ENCODE measurements around the gene ZBTB17. TPM values are rescaled to one million over a fixed set of nuclear protein-coding genes. Genes with fewer than 3 reads are reported as not detected.

ZBTB17 gene
- total RNA-seq (2021) (17.4 and 24.2 TPM in 2 replicates), Bru-seq, nascent RNA (percentile 69 among the genes with signal in this experiment), BruChase-seq, experiment 1, labeled RNA remaining after a 2-hour chase (percentile 57 among the genes with signal in this experiment), BruChase-seq, experiment 2, labeled RNA remaining after a 6-hour chase (percentile 52 among the genes with signal in this experiment)
- long read RNA-seq, transcript ZBTB17-202 (16 exons, 2,745 nt), result major isoform, 7 of 16 reads
- long read RNA-seq, partial matches to known transcripts, result 3 of 16 reads
- long read RNA-seq, other reads (novel, unspliced or antisense), result 5 of 16 reads

- H3K4me2 ChIP-seq, result peak within 1 kb of the TSS; percentile 93
- no peaks in the 10 kb centered on the region for H3F3A ChIP-seq (ENCODE audit: insufficient read depth, low read depth)
- H3K4me1 ChIP-seq (replicated peaks; ENCODE audit: insufficient read depth), result peaks cover 6% of the 10 kb centered on the region
- H3K27ac ChIP-seq, result no peak within 1 kb of the TSS
- peaks cover 13% of the 10 kb centered on the region for H3K79me2 ChIP-seq (ENCODE audit: low read depth)
- H3K36me3 ChIP-seq (ENCODE audit: low read depth), result no peaks in the 10 kb centered on the region
- H2AFZ ChIP-seq, result peak within 1 kb of the TSS; percentile 87
- no peaks in the 10 kb centered on the region for H3K9me2 ChIP-seq (ENCODE audit: insufficient read depth)
- ChIA-PET CTCF (no interaction called here), POLR2A (ENCODE audit: unreplicated experiment) (interaction anchor here (0.6 kb wide), 1 partner anchor 20 kb away, joined by 6 read pairs; no protein-coding TSS in a partner anchor)
- no TSS peak for BruUV-seq (replicated peaks)
- H3K4me3 ChIP-seq, result peak within 1 kb of the TSS; percentile 97
- intact Hi-C loops (cut with micrococcal nuclease; ENCODE audit: unreplicated experiment), result no loop called here
- no peaks in the 10 kb centered on the region for H4K20me1 ChIP-seq (ENCODE audit: insufficient read depth)
- DNase-seq, result peak; percentile 70 to 89
- no peaks in the 10 kb centered on the region for H3K27me3 ChIP-seq (ENCODE audit: insufficient read depth, low read depth)
- no peaks in the 10 kb centered on the region for H3K9me3 ChIP-seq (ENCODE audit: insufficient read depth, low read depth)
- no peak for TF ChIP-seq EZH2 (IDR thresholded peaks at IDR 0.05; ENCODE audit: low read depth)
- no peak for TF ChIP-seq CTCF (conservative IDR thresholded peaks at IDR 0.05)
Measured at GRCh38 chr1:15975805-15976680, at the start of gene ZBTB17. ZBTB17 (minus strand) TSS chr1:15976101; CDS start chr1:15948495, 27,606 bp downstream.

- no peak overlapping the region for H2AFZ ChIP-seq
- intact Hi-C loops (cut with micrococcal nuclease; ENCODE audit: unreplicated experiment), result no loop called here
- no peaks in the 10 kb centered on the region for H3K9me2 ChIP-seq (ENCODE audit: insufficient read depth)
- H3K79me2 ChIP-seq (ENCODE audit: low read depth), result no peaks in the 10 kb centered on the region
- ChIA-PET CTCF (no interaction called here), POLR2A (ENCODE audit: unreplicated experiment) (no interaction called here)
- H3K27ac ChIP-seq, result no peak overlapping the region
- H3F3A ChIP-seq (ENCODE audit: insufficient read depth, low read depth), result 0 out of 2 replicates have a peak, but pooled peaks cover 3% of the 10 kb centered on the region
- H3K27me3 ChIP-seq (ENCODE audit: insufficient read depth, low read depth), result no peaks in the 10 kb centered on the region
- no peaks in the 10 kb centered on the region for H4K20me1 ChIP-seq (ENCODE audit: insufficient read depth)
- H3K36me3 ChIP-seq (ENCODE audit: low read depth), result no peaks in the 10 kb centered on the region
- BruUV-seq (replicated peaks), result no TSS peak
- TF ChIP-seq EZH2 (IDR thresholded peaks at IDR 0.05; ENCODE audit: low read depth) (no peak), CTCF (conservative IDR thresholded peaks at IDR 0.05) (no peak)
- H3K4me1 ChIP-seq (replicated peaks; ENCODE audit: insufficient read depth), result no peaks in the 10 kb centered on the region
- no peak for DNase-seq
- H3K4me2 ChIP-seq, result no peak overlapping the region
- no peak overlapping the region for H3K4me3 ChIP-seq
- H3K9me3 ChIP-seq (ENCODE audit: insufficient read depth, low read depth), result no peaks in the 10 kb centered on the region
Measured at GRCh38 chr1:16023050-16023653, 47.3 kb upstream of the ZBTB17 start.

DNA sequence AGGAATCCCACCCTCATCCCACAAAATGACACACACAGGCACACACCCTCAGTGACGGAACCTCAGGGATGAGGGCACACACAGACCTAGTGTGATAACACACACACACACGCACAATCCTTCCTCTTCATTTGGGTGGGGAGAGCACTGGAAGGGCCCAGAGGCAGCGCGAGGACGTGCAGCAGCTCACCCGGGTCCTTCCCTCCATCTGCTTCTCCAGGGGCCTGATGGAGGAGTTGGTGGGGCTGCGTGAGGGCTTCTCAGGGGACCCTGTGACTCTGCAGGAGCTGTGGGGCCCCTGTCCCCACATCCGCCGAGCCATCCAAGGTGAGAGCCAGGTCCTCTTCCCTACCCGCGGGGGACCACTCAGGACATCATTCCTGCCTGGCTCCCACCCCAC is 46.5 kb upstream of the ZBTB17 start:
- ChIA-PET CTCF (no interaction called here), POLR2A (ENCODE audit: unreplicated experiment) (no interaction called here)
- H3K27me3 ChIP-seq (ENCODE audit: insufficient read depth, low read depth), result no peaks in the 10 kb centered on the region
- H3K36me3 ChIP-seq (ENCODE audit: low read depth), result no peaks in the 10 kb centered on the region
- intact Hi-C loops (cut with micrococcal nuclease; ENCODE audit: unreplicated experiment), result no loop called here
- TF ChIP-seq EZH2 (IDR thresholded peaks at IDR 0.05; ENCODE audit: low read depth), result no peak
- TF ChIP-seq CTCF (conservative IDR thresholded peaks at IDR 0.05), result no peak
- H3K4me1 ChIP-seq (replicated peaks; ENCODE audit: insufficient read depth), result no peaks in the 10 kb centered on the region
- DNase-seq, result no peak
- BruUV-seq (replicated peaks), result no TSS peak
- no peak overlapping the region for H3K4me2 ChIP-seq
- H3K27ac ChIP-seq, result no peak overlapping the region
- H3K9me2 ChIP-seq (ENCODE audit: insufficient read depth), result no peaks in the 10 kb centered on the region
- no peaks in the 10 kb centered on the region for H4K20me1 ChIP-seq (ENCODE audit: insufficient read depth)
- no peaks in the 10 kb centered on the region for H3K79me2 ChIP-seq (ENCODE audit: low read depth)
- no peaks in the 10 kb centered on the region for H3K9me3 ChIP-seq (ENCODE audit: insufficient read depth, low read depth)
- no peak overlapping the region for H2AFZ ChIP-seq
- no peak overlapping the region for H3K4me3 ChIP-seq
- 0 out of 2 replicates have a peak, but pooled peaks cover 3% of the 10 kb centered on the region for H3F3A ChIP-seq (ENCODE audit: insufficient read depth, low read depth)
